Right kidney (tissue), 9 donors: ENCODE measurements around the gene MRPS23.

ENCODE experiments used
- DNase-seq: peaks from one replicate; pipeline ENCODE4 v3.0.0-alpha.2; 2016
- long read RNA-seq, 8 donors: transcript quantifications; one replicate each; lab custom pipeline, GENCODE V29; 2026

The MRPS23 gene
- long read RNA-seq, donor 1, full-length matches to known transcripts, result 44 of 44 reads
- long read RNA-seq, donor 1, partial matches to known transcripts, result 0 of 44 reads
- long read RNA-seq, donor 1, other reads (novel, unspliced or antisense), result 0 of 44 reads
- long read RNA-seq, donor 2, full-length matches to known transcripts, result 26 of 33 reads
- long read RNA-seq, donor 2, partial matches to known transcripts, result 7 of 33 reads
- long read RNA-seq, donor 2, other reads (novel, unspliced or antisense), result 0 of 33 reads
- long read RNA-seq, donor 3, full-length matches to known transcripts, result 10 of 10 reads
- long read RNA-seq, donor 3, partial matches to known transcripts, result 0 of 10 reads
- long read RNA-seq, donor 3, other reads (novel, unspliced or antisense), result 0 of 10 reads
- long read RNA-seq, donor 4, full-length matches to known transcripts, result 26 of 26 reads
- long read RNA-seq, donor 4, partial matches to known transcripts, result 0 of 26 reads
- long read RNA-seq, donor 4, other reads (novel, unspliced or antisense), result 0 of 26 reads
- long read RNA-seq, donor 5, full-length matches to known transcripts, result 26 of 26 reads
- long read RNA-seq, donor 5, partial matches to known transcripts, result 0 of 26 reads
- long read RNA-seq, donor 5, other reads (novel, unspliced or antisense), result 0 of 26 reads
- long read RNA-seq, donor 6, full-length matches to known transcripts, result 24 of 24 reads
- long read RNA-seq, donor 6, partial matches to known transcripts, result 0 of 24 reads
- long read RNA-seq, donor 6, other reads (novel, unspliced or antisense), result 0 of 24 reads
- long read RNA-seq, donor 7, result 0 reads
- long read RNA-seq, donor 8, full-length matches to known transcripts, result 36 of 36 reads
- long read RNA-seq, donor 8, partial matches to known transcripts, result 0 of 36 reads
- long read RNA-seq, donor 8, other reads (novel, unspliced or antisense), result 0 of 36 reads

DNA sequence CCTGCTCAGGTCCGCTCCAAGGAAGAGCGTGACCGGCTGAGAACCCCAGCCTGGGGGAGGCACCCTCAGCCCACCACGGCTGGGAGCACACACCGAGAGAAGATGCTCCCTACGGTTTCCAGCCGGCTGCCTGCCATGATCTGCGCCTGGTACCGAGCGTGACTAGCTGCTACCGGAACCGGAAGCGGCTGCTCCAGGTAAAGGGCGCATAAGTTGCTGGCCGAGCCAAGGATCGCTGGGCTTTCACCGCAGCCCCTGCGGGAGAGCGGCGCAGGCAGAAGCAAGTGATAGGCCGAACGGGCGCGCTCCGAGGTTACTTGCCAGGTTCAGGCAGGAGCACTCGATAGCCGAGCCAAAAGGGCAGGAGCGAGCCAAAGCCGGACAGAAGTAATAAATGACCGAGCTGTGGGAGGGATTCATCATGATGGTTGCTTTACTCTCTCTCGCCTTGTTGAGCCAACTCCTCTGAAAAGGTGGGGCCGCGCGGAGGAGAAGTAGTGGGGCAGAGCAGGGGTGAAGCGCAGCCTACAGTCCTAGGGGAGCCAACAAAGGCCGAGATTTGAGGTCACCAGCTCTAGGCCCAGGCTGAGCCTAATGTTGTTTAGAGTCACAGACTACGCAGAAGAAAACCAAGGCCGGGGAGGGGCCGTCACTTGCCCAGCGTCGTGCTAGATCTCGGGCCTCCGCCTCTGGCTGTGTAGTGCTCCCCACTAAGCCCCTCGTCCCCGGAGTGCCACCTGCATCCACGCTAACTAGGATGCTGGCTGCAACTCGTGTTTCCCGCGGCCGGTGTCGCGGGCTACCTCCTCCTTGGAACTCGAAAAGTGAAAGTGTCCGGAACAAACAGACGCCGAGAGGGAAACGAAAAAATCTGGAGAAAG lies at the start of gene MRPS23:
Gene MRPS23 (minus strand): TSS at position 171 of the 881 bp plus-strand sequence. CDS start 34 bp downstream, at position 137.
- DNase-seq, result peak; percentile 88

DNA sequence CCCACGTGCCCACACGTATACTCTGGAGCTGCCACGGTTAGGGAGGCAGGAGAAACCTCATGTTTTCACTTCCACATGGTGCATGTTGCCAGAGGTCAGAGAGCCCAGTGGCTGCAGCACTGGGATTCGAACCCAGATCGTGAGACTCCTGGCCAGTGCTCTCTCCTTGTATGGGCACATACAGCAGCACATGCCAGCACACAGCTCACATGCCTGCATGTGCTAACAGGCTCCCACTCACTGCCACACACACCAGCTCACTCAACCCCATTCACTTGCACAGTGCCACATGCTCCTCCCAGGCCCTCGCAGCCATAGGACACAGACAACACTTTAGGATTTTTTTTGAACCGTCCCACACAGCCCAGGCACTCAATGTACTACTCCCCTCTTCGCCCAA lies 49.5 kb upstream of the MRPS23 start:
- DNase-seq, result no peak

DNA sequence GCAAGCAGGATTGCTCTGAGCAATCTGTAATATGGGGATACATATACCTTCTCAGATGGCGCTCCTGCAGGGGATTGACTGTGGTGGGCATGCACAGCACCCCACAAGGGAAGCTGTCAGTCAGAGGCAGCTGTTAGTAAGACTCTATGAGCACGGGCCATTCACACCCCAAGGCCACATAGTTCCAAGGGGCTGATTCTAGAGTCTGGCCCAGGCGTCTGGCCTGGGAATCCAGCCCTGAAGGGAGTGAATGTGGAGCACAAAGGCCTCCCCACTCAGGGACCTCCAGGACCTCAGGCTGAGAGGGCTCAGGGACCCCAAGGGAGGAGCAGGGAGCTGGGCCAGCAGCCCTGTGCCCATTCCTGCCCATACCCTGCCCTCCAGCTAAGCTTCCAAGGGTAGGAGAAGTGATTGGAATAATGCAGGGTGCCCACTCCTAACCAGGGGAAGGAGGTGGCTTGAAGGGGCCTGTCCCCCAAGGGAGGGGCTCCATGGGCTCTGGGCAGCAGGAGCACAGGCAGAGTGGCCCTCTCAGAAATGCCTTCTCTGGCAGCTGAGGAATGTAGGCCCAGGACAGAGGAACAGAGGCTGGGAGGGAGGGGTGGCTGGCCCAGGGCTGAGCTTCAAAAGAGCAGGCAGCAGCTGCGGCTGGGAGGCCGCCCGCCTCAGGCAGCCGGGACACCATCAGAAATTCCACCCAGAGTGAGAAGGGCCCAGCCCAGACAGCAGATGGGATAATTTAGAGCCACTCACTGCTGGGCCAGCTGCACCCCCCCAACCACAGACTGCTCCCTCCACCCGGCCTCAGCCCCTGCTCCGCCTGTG lies 48.9 kb upstream of the MRPS23 start:
- peak; percentile 73 for DNase-seq

DNA sequence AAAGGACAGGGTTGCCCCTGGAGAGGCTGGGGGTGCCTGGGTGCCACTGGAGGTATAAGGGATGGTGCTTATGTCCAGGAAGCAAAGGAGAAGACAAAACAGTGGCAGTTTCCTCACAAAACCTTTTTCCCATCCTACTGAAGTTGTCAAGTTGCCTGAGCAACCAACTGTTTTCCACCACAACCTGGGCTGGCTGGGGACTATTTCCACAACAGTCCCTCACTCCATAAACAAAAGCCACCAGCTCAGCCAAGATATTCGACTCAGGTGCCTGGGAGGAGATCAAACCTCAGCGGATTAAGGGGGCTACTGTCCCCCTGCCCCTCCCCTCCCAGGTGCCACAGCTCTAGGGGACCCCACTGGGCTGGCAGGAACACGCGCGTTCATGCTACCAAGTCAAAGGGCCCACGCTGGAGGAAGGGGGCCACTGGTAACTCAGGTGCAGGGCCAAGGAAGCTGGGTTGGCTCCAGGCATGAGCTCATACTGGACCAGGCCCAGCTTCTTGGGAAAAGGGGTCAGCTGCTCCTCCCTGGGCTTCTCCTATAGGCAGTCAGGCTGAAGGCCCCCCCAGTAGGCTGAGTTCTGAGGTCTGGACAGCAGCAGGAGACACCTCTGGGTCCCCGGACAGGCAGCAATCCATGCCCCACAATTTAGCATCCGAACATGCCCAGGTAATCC lies 45.7 kb upstream of the MRPS23 start:
- DNase-seq, result no peak

DNA sequence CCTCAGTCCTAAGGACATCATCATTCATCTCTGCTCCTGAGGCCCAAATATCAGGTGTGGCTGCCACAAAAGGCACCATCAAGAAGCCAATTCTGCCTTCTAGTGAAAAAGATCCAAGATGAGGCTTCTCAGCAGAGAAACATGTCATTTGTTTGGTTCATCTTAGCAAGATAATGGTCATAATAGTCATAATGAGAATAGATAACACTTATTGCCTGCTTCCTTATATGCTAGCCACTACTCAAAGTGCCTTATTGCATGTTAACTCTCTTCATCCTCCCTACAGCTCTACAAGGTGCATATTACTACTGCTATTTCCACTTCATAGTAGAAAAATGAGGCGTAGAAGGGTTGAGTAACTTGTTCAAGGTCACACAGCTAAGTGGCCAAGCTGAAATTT lies 45.0 kb upstream of the MRPS23 start:
- DNase-seq, result no peak

DNA sequence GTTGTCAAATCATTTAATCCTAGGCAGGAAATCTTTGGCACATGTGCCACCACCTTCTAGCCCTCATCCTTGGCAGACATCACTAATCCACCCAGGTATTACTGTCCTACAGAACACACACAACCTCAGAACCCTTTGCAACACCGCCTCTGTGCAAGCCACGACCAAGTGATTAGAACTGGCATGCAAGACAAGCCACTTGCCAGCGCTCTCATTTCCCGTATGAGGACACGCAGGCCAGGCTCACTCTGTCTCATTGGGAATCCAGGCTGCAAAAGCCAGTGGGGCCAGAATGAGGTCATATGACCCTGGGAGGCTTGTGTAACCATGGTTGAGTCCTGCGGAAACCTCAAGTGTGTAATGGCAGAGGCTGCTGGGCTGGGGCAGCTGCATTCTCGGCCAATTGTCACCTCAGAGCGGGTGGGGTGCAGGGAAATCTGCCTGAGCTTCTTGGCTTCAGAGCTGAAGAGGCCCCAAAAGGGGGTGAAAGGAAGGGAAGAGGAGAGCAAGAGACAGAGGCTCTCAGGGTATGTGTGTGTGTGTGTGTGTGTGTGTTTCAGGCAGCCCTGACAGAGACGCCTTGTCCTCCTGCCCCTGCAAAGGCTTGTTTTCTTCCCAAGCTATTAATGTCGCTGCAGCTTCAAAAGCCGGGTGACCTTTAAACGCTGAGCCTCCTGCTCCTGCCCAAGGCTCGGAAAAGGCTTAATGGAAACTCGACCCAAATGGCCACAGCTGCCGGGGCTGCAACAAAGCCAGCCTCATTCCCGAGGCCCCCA lies 43.2 kb upstream of the MRPS23 start:
- DNase-seq, result peak; percentile 77

DNA sequence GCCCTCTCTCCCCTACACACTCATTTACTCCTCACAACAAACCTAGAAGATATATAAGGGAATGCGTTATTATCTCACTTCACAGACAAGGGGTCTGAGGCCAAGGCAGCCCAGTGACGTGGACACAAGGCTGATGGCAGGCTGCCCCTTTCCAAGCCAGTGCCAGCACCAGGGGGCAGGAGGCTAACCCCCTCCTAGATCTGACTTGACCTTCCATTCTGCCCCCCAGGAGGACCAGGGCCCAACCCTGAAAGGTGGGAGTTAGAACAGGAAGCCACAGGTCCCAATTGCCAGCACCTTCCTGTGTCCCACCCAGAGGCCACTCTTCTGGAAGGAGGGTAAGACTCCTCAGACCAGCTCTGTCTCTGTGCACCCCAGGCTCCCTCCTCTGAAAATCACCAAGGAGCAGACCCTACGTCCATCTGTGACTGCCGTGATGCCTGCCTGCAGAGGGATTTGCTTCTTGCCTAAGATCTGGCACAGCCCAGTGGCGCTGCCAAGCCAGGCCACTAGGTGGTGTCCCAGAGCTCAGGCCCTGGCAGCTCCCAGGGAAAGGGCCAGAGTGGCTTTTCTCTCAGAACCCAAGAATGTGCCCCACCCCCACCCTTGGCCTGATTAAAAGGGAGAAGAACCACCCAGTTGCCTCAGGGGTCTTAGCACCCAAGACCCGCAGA lies 42.4 kb upstream of the MRPS23 start:
- peak; percentile 68 for DNase-seq

DNA sequence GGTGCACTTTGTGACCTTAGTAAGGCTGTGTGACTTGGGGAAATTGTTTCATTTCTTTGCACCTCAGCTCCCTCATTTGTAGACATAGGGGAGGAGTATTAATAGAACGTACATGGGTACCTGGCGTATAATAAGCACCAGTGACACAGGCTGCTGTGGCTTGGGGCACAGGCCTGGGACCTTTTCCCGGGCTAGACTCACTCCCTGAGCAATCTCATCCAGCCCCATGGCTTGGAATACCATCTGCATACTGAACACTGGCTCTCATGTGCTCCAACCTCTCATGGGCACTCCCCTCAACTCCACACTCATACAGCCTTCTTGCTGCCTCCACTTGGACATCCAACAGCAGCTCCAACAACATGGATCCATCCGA lies 41.0 kb upstream of the MRPS23 start:
- no peak for DNase-seq

DNA sequence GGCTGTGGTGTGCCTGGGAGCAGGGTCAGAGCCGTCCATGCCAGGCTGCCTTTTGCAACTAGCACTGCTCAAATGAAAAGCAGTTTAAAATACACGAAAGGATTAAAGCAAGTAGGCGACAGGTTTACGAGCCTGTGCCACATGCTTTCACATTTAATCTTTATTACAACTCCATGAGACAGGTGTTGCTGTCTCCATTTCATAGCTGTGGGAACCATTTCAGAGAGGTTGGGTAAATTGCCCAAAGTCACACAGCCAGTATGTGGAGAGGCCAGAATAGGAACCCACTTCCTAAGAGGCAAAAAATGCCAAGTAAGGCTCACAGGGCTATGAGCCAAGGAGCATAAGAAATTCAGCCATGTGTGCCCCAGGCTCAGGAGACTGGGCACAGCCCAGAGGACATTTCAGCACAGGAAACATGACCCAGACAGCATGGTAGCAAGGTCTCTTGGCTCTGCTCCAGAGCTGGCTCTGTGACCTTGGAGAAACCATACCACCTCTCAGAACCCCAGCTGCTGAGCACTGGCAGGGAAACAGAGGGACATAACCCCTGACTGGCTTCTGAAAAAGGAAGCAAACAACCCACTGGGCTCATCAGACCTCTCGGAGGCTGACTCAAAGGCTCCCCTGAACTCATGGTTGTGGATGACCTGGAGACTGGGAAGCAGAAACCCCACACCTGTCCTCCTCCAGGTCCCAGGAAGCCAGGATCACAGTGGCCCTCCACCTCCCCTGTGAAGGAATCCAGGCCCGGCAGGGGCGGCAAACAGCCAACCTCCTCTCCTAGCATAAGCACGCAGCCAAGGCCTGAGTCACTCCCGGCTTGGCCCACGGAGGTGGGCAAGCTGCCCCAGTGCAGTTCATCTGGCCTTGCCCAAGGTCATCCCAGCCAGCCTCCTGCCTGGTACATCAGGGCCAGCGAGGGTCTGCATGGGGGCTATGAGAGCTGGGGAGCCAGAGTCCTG lies 40.3 kb upstream of the MRPS23 start:
- DNase-seq, result no peak

DNA sequence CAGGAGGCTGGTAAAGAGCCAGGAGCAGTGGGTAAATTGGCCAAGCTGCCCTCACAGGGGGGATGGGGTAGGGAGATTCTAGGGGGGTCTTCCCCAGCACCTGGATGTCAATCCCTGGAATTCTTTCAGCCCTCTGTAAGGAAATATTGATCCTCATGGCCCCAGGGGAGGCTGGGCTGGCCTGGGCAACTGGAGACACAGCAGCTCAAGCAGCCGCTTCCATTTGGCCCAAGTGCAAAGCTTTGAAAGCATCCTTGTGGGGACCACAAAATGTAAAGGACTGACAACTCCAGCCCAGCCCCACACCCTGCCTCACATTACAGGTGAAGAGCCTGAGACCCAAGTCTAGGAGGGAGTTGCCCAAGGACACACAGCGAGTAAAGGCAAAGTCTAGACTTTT lies 39.4 kb upstream of the MRPS23 start:
- DNase-seq, result no peak

DNA sequence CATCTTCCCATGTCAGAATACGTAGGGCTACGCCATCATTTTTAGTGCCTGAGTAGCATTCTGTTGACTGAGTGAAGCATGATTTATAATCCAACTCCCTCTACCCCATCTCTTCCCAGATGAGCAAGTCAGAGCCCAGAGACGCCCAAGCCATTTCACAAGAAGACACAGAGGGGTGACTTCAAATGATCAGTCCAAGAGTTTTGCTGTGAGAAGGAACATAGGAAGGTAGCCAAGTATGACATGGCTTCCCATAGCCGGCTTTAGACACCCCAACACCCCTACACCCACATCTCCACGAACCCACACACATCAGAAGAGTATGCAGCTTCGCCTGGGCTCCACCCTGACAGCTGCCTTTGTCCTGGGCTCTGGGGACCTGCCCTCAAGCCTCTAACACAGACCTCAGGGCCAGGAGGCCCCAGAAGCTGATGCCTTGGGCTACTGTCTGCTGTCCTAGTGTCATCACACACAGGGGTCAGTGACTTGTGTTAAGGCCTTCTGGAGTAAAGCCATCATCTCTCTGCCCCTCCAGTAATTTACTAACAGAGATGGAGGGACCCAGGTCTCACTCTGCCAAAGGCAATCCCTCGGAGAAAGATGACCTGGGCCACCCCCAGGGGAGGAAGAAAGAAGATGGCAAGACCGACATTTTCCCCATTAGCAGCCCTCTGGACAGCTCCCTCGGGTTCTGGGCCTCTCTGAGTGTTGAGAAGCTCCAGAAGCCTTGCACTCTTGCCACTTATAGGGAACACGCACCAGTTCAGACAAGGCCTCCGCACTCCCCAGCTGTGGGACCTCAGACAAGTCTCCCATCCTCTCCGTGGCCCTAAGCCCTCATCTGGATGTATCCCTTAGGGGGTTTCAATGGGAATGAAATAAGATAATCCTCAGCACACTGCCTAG lies 38.7 kb upstream of the MRPS23 start:
- DNase-seq, result no peak

DNA sequence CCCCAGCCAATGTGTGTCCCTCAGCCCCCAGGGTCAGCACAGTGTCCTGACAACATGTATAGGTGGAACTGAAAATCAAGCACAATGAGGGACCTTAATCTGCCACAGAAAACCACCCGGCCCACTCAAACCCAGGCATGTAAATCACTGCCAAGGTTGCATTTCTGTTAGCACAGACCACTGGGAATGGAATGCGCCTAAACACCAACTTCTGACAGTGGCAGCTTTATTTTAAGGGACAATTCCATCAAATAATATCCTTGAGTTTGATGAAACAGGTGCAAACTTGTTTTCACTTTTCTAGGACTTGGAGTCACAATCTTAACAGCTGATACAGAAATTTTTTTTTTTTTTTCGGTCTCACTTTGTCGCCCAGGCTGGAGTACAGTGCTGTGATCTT lies 37.3 kb upstream of the MRPS23 start:
- no peak for DNase-seq

DNA sequence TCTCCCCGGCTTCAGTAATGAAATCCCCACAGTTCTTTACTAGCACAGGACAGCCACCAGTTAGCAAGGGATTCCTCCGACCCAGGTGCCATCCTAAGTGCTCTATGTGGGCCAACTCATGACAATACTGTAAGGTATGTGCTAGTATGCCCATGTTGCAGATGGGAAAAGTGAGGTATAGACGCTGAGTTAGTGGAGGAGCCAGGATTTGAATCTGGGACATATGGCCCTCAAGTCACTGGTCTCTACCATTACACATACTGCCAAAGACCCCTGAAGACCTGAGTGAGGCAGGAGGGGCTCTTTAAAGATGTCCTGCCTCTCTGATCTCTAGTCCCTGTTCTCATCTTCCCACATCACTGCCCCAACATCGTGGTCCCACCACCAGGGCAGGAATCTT lies 36.2 kb upstream of the MRPS23 start:
- no peak for DNase-seq

DNA sequence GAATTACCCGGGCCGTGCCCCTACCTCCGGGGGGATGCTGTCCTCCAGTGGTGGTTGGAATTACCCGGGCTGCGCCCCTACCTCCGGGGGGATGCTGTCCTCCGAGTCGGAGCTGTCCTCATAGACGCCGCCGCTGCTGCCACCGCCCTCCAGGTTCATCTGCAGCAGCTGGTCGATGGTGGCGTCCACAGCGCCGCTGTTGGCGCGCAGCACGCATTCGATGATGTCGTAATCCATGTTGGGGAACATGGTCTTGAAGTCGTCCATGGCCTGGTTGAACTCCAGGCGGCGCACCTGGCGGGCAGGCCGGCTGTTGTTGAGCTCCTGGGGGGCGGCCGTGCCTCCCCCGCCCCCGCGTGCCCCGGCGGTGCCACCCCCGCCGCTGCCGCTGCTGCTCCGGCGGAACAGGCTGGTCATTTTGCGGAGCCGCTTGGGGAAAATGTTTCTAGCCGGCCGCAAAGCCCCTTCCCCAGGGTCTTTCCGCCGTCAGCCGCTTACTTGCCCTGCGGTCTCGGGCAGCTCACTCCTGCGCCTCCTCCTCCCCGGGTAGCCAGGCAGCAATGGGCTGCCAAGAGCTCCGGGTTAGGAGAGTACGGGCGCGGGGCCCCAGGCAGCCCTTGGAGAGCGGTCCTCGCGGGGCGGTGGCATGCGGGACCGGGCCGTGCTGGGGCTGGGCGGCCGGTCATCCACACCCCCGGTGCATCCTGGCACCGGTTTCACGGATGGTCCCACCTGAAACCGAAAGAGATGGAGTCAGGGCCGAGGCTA lies 35.5 kb upstream of the MRPS23 start:
- DNase-seq, result no peak

DNA sequence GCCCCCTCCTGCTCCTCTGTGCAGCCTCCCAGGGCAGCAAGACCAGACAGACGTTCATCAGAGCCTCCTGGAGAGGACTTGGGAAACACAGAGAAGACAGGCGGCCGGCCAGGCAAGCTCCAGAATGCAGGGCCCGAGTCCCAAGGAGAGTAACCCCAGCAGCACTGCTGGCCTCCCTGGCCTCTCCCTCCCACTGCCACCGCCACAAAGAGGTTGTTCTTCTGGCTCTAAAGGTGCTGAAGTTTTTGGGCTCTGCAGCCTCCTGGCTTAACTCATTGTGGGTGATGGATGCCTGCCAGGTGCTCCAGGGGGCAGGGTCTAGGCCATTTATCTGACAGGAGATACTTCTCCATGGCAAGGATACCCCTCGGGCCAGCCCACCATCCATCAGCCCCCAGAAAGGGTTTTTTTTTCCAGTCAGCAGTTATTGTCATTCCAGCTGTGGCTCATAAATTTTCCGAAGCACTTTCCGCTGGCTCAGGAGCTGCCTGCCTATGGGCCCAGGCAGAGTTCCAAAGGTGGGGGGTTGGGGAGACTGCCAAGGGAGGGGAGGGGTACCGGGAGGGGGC lies 32.0 kb upstream of the MRPS23 start:
- DNase-seq, result no peak

DNA sequence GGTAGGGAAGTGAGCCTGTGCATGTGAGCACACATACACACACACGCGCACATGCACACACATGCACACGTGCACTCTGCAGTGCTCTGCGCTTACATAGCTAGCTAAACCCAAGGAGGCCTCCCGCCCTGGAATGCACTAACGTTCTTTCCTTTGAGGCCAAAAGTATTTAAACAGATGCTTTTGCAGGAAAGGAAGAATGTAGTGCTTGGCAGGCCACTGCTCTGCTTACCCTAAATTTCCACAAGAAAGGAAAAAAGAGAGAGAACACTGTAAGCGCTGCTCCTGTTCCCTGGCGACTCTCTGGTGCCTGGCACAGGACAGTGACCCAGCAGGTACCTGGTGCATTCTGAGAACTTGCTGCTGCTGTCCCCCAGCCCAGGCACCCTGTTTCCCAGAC lies 31.3 kb upstream of the MRPS23 start:
- DNase-seq, result no peak
